ENCODE measurements around the gene TRAPPC3L. TPM values are rescaled to one million over a fixed set of nuclear protein-coding genes. Genes with fewer than 3 reads are reported as not detected.

TRAPPC3L gene
- total and polyA plus RNA-seq, 9 of the 15 experiments (the other 6 are each of a cell fraction or from before 2014, with no cell fraction given): not detected

DNA sequence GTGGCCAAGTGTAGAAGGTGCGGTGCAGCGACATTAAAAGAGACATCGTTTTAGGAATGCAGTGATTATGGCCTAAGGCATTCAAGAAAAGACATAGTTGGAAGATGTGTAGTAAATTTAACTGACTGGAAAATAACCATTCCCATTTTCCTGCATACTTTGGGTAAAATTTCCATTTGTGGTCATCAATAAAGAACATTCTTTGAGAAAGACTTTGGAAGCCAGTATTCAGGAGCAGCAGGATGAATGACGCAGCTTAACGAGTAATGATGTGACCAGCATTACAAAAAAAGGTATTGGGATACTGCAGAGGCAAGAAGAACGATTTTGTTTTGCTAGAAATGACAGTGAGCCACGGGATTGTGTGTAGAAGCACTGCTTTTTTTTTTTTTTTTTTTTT lies 18.8 kb upstream of the TRAPPC3L start:
- POLR2A ChIA-PET: no interaction called here
- Histone ChIP-seq H3K4me2 (ENCODE audit: insufficient read depth, low read length) (no peak overlapping the region), H3K4me1 (replicated peaks in 1 of 2; ENCODE audit: control insufficient read depth in 2 of 2, insufficient read depth in 2 of 2, low read length in 2 of 2) (peaks cover 17 to 18% of the 10 kb centered on the region in 2 experiments; a peak in 4 of 5 replicates), H3K36me3 (ENCODE audit: control insufficient read depth, insufficient read depth, low read length) (no peaks in the 10 kb centered on the region), H3K4me3 (no peak overlapping the region), H4K20me1 (replicated peaks; ENCODE audit: control insufficient read depth, insufficient read depth, low read length) (no peaks in the 10 kb centered on the region), H3K79me2 (ENCODE audit: control insufficient read depth, insufficient read depth, low read length) (no peaks in the 10 kb centered on the region), H3K27ac (ENCODE audit: extremely low read depth, low read depth, low read length) (no peak overlapping the region), H3K9me1 (ENCODE audit: control insufficient read depth, insufficient read depth, low read length) (no peaks in the 10 kb centered on the region), H3K27me3 (ENCODE audit: control insufficient read depth in 2 of 2, insufficient read depth in 2 of 2, low read length in 2 of 2) (no peaks in the 10 kb centered on the region), H3K9ac (ENCODE audit: insufficient read depth in 1 of 2, low read depth in 2 of 2, low read length in 2 of 2) (no peak overlapping the region), H2AFZ (ENCODE audit: low read depth, low read length) (no peak overlapping the region), H3K9me3 (replicated peaks; ENCODE audit: control insufficient read depth, insufficient read depth, low read depth, low read length) (no peaks in the 10 kb centered on the region)
- in situ Hi-C loops (cut with MboI): no loop called here
- BruUV-seq (replicated peaks): no TSS peak
- WGBS (ENCODE audit: insufficient coverage, low coverage, missing lambda C conversion rate): 91% methylated on average over 5 of the region's 7 CpGs
- FAIRE-seq (no peak), DNase-seq (ENCODE audit: extremely low read depth in 1 of 4, low spot score in 3 of 4) (no peak), ATAC-seq (no peak)
- intact Hi-C loops (cut with micrococcal nuclease): no loop called here
- CTCF ChIA-PET (ENCODE audit: low intra/inter-chr PET ratio): no interaction called here
- TF ChIP-seq, protein P1, sequence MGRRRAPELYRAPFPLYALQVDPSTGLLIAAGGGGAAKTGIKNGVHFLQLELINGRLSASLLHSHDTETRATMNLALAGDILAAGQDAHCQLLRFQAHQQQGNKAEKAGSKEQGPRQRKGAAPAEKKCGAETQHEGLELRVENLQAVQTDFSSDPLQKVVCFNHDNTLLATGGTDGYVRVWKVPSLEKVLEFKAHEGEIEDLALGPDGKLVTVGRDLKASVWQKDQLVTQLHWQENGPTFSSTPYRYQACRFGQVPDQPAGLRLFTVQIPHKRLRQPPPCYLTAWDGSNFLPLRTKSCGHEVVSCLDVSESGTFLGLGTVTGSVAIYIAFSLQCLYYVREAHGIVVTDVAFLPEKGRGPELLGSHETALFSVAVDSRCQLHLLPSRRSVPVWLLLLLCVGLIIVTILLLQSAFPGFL (CRISPR knock-in tag; IDR thresholded peaks at IDR 0.05): no peak
- TF ChIP-seq MEIS2 (IDR thresholded peaks at IDR 0.05; ENCODE audit: partially characterized antibody) (no peak), CCNT2 (IDR thresholded peaks at IDR 0.05; ENCODE audit: borderline replicate concordance, extremely low read depth, insufficient read length, low read depth, low read length) (no peak), E2F4 (CRISPR knock-in tag; IDR thresholded peaks at IDR 0.05; ENCODE audit: low read depth) (no peak), PHF20 (IDR thresholded peaks at IDR 0.05; ENCODE audit: partially characterized antibody) (no peak), SNAPC5 (CRISPR knock-in tag; IDR thresholded peaks at IDR 0.05) (no peak), YBX1 (IDR thresholded peaks at IDR 0.05) (no peak), ZNF324 (CRISPR knock-in tag; IDR thresholded peaks at IDR 0.05) (no peak), ZNF12 (CRISPR knock-in tag; IDR thresholded peaks at IDR 0.05) (no peak), ZFP91 (CRISPR knock-in tag; IDR thresholded peaks at IDR 0.05) (no peak), JUNB (CRISPR knock-in tag; conservative IDR thresholded peaks at IDR 0.05) (no peak), ZNF133 (CRISPR knock-in tag; IDR thresholded peaks at IDR 0.05) (no peak), KLF16 (IDR thresholded peaks at IDR 0.05) (no peak), HNRNPH1 (optimal IDR thresholded peaks at IDR 0.05; ENCODE audit: low read depth, low read length) (no peak), DIDO1 (tag; IDR thresholded peaks at IDR 0.05; ENCODE audit: low read depth) (no peak), FOXO4 (CRISPR knock-in tag; IDR thresholded peaks at IDR 0.05) (no peak), NFE2 (IDR thresholded peaks at IDR 0.05; ENCODE audit: low read depth) (no peak)
